HG02610 (cell line): ENCODE results near the gene METTL22.

ENCODE experiments used
- ATAC-seq: cut with Tn5 transposase; IDR thresholded peaks from one replicate; pipeline ENCODE4 v1.9.1; 2021; ENCODE audit warnings: mild to moderate bottlenecking, moderate library complexity; ENCODE audit not compliant: unreplicated experiment

METTL22 gene

GRCh38 chr16:8591451-8591850 lies 30.0 kb upstream of the METTL22 start:
- ATAC-seq, result no peak

- no peak for ATAC-seq
Measured at GRCh38 chr16:8594149-8594666, 27.3 kb upstream of the METTL22 start.

- no peak for ATAC-seq
Measured at GRCh38 chr16:8595783-8596182, 25.7 kb upstream of the METTL22 start.

GRCh38 chr16:8596581-8596980 lies 24.9 kb upstream of the METTL22 start:
- ATAC-seq, result no peak

GRCh38 chr16:8600144-8600775 lies 21.2 kb upstream of the METTL22 start:
- no peak for ATAC-seq

- ATAC-seq, result no peak
Measured at GRCh38 chr16:8605554-8605953, 15.9 kb upstream of the METTL22 start.

GRCh38 chr16:8607214-8607613 lies 14.3 kb upstream of the METTL22 start:
- ATAC-seq, result no peak

- ATAC-seq, result no peak
Measured at GRCh38 chr16:8611122-8611521, 10.4 kb upstream of the METTL22 start.

- no peak for ATAC-seq
Measured at GRCh38 chr16:8611886-8612600, 9.5 kb upstream of the METTL22 start.

GRCh38 chr16:8614435-8615029 lies 7.0 kb upstream of the METTL22 start:
- ATAC-seq, result no peak

GRCh38 chr16:8619671-8620370 lies 1.7 kb upstream of the METTL22 start:
- ATAC-seq, result no peak

- no peak for ATAC-seq
Measured at GRCh38 chr16:8620535-8620934, 963 bp upstream of the METTL22 start.

GRCh38 chr16:8621222-8621571 lies 301 bp upstream of the METTL22 start:
- ATAC-seq, result no peak

- ATAC-seq, result no peak
Measured at GRCh38 chr16:8622315-8622656, 788 bp downstream of the METTL22 start.

GRCh38 chr16:8623634-8624033 lies 2.1 kb downstream of the METTL22 start:
- ATAC-seq, result no peak

GRCh38 chr16:8625491-8626087 lies 4.1 kb downstream of the METTL22 start:
- ATAC-seq, result no peak

GRCh38 chr16:8626946-8627345 lies 5.4 kb downstream of the METTL22 start:
- no peak for ATAC-seq

- no peak for ATAC-seq
Measured at GRCh38 chr16:8627456-8627855, 6.0 kb downstream of the METTL22 start.

GRCh38 chr16:8628981-8629725 lies 7.7 kb downstream of the METTL22 start:
- no peak for ATAC-seq

- ATAC-seq, result no peak
Measured at GRCh38 chr16:8630255-8630953, 8.9 kb downstream of the METTL22 start.
